K562 (cell line): Measurements from ENCODE around the gene GDF9. TPM values are rescaled to one million over a fixed set of nuclear protein-coding genes. Genes with fewer than 3 reads are reported as not detected.

Source experiments
- ATAC-seq: fragments of 200-7000 bp; cut with Tn5 transposase; 3 replicates; pipeline ENCODE4 v1.9.1; 2020; ENCODE audit warnings: moderate library complexity
- BruUV-seq: library from RNA; stranded (reverse); fragments of 400-500 nt; replicated peaks from 2 replicates; lab custom pipeline; 2021; lab: Mats Ljungman, UMichigan
- CTCF ChIA-PET: fragments of 300-600 bp; formaldehyde crosslinking; extraction: SDS; loops from one replicate; lab custom pipeline; 2021; ENCODE audit warnings: low intra/inter-chr PET ratio; lab: Yijun Ruan, JAX
- POLR2A ChIA-PET: fragments of 300-600, 350-650 bp; sonication (Branson Sonifier 250); formaldehyde crosslinking; extraction: SDS; loops from one replicate; lab custom pipeline; 2021; ENCODE audit warnings: antibody characterized with exemption, inconsistent platforms; lab: Yijun Ruan, JAX
- DNase-seq, 4 experiments: peaks; one replicate each; pipeline versions ENCODE4 v3.0.0 to v3.0.0-alpha.2; 2011 to 2018; ENCODE audit warnings: low spot score in 3 of 4, mixed read lengths in 3 of 4; ENCODE audit errors: extremely low read depth in 1 of 4
- FAIRE-seq: peaks from 2 replicates; lab custom pipeline; 2011; peaks lifted over from hg19 to GRCh38; lab: Jason Lieb, UNC
- H2AFZ ChIP-seq: 2 replicates; pipeline ENCODE4 v1.6.0; 2011; ENCODE audit warnings: low read depth, low read length, control low read depth, inconsistent platforms
- H3K27ac ChIP-seq: fragments of 200-600 bp; 3 replicates; pipeline ENCODE4 v1.8.0; 2011; ENCODE audit warnings: low read depth, mild to moderate bottlenecking, control low read depth, inconsistent platforms, low read length, moderate library complexity, mixed read lengths; ENCODE audit errors: extremely low read depth
- H3K27me3 ChIP-seq, 2 experiments: fragments of 300-600 bp in 1 of 2; 2 replicates in 1 of 2; 3 replicates in 1 of 2; pipeline versions ENCODE4 v1.6.0 to v1.8.0; 2011; ENCODE audit warnings: inconsistent platforms in 2 of 2, low read length in 2 of 2, mild to moderate bottlenecking in 1 of 2, mixed read lengths in 1 of 2, moderate library complexity in 1 of 2; ENCODE audit not compliant: control insufficient read depth in 2 of 2, insufficient read depth in 2 of 2
- H3K36me3 ChIP-seq: fragments of 300-600 bp; 3 replicates; pipeline ENCODE4 v1.8.0; 2011; ENCODE audit warnings: mild to moderate bottlenecking, low read length, inconsistent platforms; ENCODE audit not compliant: control insufficient read depth, insufficient read depth
- H3K4me1 ChIP-seq, 2 experiments: fragments of 200-600 bp in 1 of 2; replicated peaks in 1 of 2; 2 replicates in 1 of 2; 3 replicates in 1 of 2; pipeline versions ENCODE4 v1.5.1 to v1.8.0; 2011; ENCODE audit warnings: inconsistent platforms in 2 of 2, low read length in 2 of 2, mild to moderate bottlenecking in 1 of 2, mixed read lengths in 1 of 2, moderate library complexity in 1 of 2; ENCODE audit not compliant: control insufficient read depth in 2 of 2, insufficient read depth in 2 of 2
- H3K4me2 ChIP-seq: 2 replicates; pipeline ENCODE4 v1.6.1; 2011; ENCODE audit warnings: low read length, control low read depth, inconsistent platforms, mixed read lengths; ENCODE audit not compliant: insufficient read depth
- H3K4me3 ChIP-seq: fragments of 200-600 bp; sonication (generic), shearing (Covaris generic); 2 replicates; pipeline ENCODE4 v1.5.1; 2016; ENCODE audit warnings: control low read depth, inconsistent platforms
- H3K79me2 ChIP-seq: fragments of 200-600 bp; 3 replicates; pipeline ENCODE4 v1.8.0; 2011; ENCODE audit warnings: low read length, inconsistent platforms; ENCODE audit not compliant: control insufficient read depth, insufficient read depth
- H3K9ac ChIP-seq, 2 experiments: 2 replicates each; pipeline versions ENCODE4 v1.6.0 to v1.6.1; 2011; ENCODE audit warnings: low read depth in 2 of 2, low read length in 2 of 2, control low read depth in 1 of 2, inconsistent platforms in 1 of 2, mild to moderate bottlenecking in 1 of 2, mixed read lengths in 1 of 2; ENCODE audit not compliant: insufficient read depth in 1 of 2
- H3K9me1 ChIP-seq: one replicate; pipeline ENCODE4 v1.6.0; 2011; ENCODE audit warnings: inconsistent platforms, mild to moderate bottlenecking, low read length, moderate library complexity; ENCODE audit not compliant: control insufficient read depth, insufficient read depth
- H3K9me3 ChIP-seq: replicated peaks from 2 replicates; pipeline ENCODE4 v1.5.1; 2011; ENCODE audit warnings: low read depth, low read length, inconsistent platforms; ENCODE audit not compliant: control insufficient read depth, insufficient read depth
- H4K20me1 ChIP-seq: replicated peaks from 2 replicates; pipeline ENCODE4 v1.6.1; 2011; ENCODE audit warnings: low read length, inconsistent platforms, mixed read lengths; ENCODE audit not compliant: control insufficient read depth, insufficient read depth
- KDM5B ChIP-seq: fragments of 200-600 bp; sonication (generic); IDR thresholded peaks from 2 replicates; pipeline ENCODE4 v1.6.1; 2012; ENCODE audit warnings: low read depth, mild to moderate bottlenecking, moderate library complexity, low read length, control low read depth, inconsistent platforms; ENCODE audit not compliant: insufficient replicate concordance
- NFIX ChIP-seq: fragments of 250-450 bp; sonication (Bioruptor Pico); IDR thresholded peaks from 2 replicates; pipeline ENCODE4 v1.4.0; 2020; ENCODE audit warnings: low read depth, mild to moderate bottlenecking, moderate library complexity
- POU5F1 ChIP-seq: fragments of 150-350 bp; IDR thresholded peaks from 2 replicates; pipeline ENCODE4 v1.6.1; 2014; ENCODE audit warnings: borderline replicate concordance, low read length, low read depth, mild to moderate bottlenecking; ENCODE audit not compliant: partially characterized antibody
- RBFOX2 ChIP-seq: fragments of 200-400 bp; formaldehyde crosslinking; IDR thresholded peaks from 2 replicates; pipeline ENCODE4 v1.6.1; 2017; ENCODE audit warnings: low read depth, mild to moderate bottlenecking, low read length, moderate library complexity
- SAFB2 ChIP-seq: fragments of 200-400 bp; formaldehyde crosslinking; IDR thresholded peaks from 2 replicates; pipeline ENCODE4 v1.6.1; 2018; ENCODE audit warnings: borderline replicate concordance, low read length, low read depth, moderate library complexity; ENCODE audit not compliant: severe bottlenecking
- ZBTB33 ChIP-seq: sonication (generic); formaldehyde crosslinking; IDR thresholded peaks from 2 replicates; pipeline ENCODE4 v1.8.1; 2023; ENCODE audit warnings: mild to moderate bottlenecking, missing genetic modification reagents
- ZNF592 ChIP-seq: fragments of 450-650 bp; IDR thresholded peaks from 2 replicates; pipeline ENCODE4 v1.6.1; 2017; ENCODE audit warnings: antibody characterized with exemption, mild to moderate bottlenecking
- WGBS: fragments of 100-300 bp; shearing (Covaris generic); methylation state at CpG from one replicate; pipeline ENCODE4 v1.1.6; 2016; ENCODE audit warnings: low coverage, mixed read lengths; ENCODE audit not compliant: insufficient coverage; ENCODE audit errors: missing lambda C conversion rate; 5-methylcytosine and 5-hydroxymethylcytosine counted together
- in situ Hi-C: fragments of 300-500 bp; cut with MboI; formaldehyde crosslinking; loops from 4 replicates; pipeline ENCODE4 v1.15.0; 2018; ENCODE audit warnings: inconsistent platforms, mixed read lengths
- intact Hi-C: fragments of 100-400 bp; cut with micrococcal nuclease; formaldehyde crosslinking; loops from 2 replicates; pipeline ENCODE4 v1.14.2; 2022
- polyA plus RNA-seq, 8 experiments: library from polyadenylated mRNA; depleted of rRNA in 4 of 8; stranded (reverse) in 5 of 8; unstranded in 3 of 8; fragments of >200 nt; fragmentation: Nextera tagmentation in 2 of 8; fragmentation: Illumina TruSeq in 1 of 8; extraction: Ambion mirVana in 2 of 8; extraction: Trizol in 1 of 8; gene quantifications; 2 replicates each; pipeline versions ENCODE4 v1.2.1 to v1.2.3, GENCODE V29; 2011 to 2014; ENCODE audit warnings: inconsistent platforms in 1 of 8, missing spikeins in 1 of 8
- total RNA-seq, 7 experiments: library from RNA; depleted of rRNA in 6 of 7; stranded (reverse); fragments of >200 nt in 6 of 7; fragmentation: Illumina TruSeq in 2 of 7; extraction: Trizol in 2 of 7; gene quantifications; 2 replicates each; pipeline versions ENCODE4 v1.2.1 to v1.2.3, GENCODE V29; 2011 to 2021; ENCODE audit warnings: low replicate concordance in 1 of 7

GDF9 gene
- total and polyA plus RNA-seq, 9 of the 15 experiments (the other 6 are each of a cell fraction or from before 2014, with no cell fraction given), result 0.10 to 0.70 (median 0.20) TPM; not detected in 1

DNA sequence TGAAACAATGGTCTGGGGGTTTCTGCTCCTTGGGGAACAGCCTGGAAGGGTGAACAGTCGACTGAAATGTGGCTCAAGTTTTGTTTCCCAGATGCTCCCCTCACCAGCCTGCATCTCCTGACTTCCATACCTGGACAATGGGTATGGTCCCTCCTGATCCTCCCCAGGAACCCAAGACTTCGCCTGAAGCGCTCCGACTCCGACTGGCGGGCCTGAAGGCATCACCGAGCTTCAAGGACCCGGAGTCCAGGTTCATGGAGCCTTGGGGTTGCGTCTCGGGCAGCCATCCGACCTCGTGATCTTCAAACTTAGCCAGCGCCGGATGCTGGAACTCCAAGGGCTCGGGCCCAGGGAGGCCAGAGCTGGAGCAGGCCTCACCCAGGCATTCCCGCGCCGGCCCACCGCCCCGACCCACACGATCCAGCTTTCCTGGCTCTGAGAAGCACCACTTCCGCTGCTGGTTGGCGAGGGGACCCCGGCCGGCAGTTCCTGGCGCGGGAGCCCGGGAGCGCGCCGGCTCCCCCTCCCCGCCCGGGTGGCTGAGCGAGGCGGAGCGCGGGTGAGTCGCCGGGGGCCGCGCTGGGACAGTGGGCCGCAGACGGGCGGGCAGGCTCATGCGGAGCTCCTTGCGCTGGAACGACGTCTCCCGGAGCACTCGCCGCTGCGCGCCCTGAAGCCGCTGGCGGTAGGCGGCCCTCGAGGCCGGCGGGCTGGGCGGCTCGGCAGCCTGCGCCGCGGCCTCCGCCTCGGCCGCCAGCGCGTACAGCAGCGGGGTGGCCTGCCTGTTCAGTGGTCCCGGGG is 41.0 kb downstream of the GDF9 start:
- ChIA-PET CTCF (no interaction called here), POLR2A (interaction anchor here (0.7 to 1.3 kb wide), 4 partner anchors 32 to 1185 kb away, joined by 3 read pairs; no protein-coding TSS in a partner anchor)
- no peak for DNase-seq
- Histone ChIP-seq H3K4me1 (peaks cover 12 to 29% of the 10 kb centered on the region in 2 experiments; a peak in 4 of 5 replicates), H2AFZ (no peak overlapping the region), H3K27ac (no peak overlapping the region), H3K27me3 (no peaks in the 10 kb centered on the region), H3K9ac (no peak overlapping the region; a peak in 1 of 4 replicates), H3K9me1 (no peaks in the 10 kb centered on the region), H3K4me2 (no peak overlapping the region)
- no peak for FAIRE-seq
- 96% methylated on average over 19 of the region's 71 CpGs for WGBS
- TF ChIP-seq ZBTB33 (CRISPR knock-in tag) (peak; percentile 23; the same call in 1 of the 2 replicates), RBFOX2 (peak; percentile 30), ZNF592 (no peak), KDM5B (no peak), POU5F1 (no peak), SAFB2 (no peak), NFIX (no peak)
- TF ChIP-seq, all 486 proteins: peak for 2
- Histone ChIP-seq H3K4me3 (no peak overlapping the region), H3K36me3 (peaks cover 51% of the 10 kb centered on the region; the same call in 2 of the 3 replicates), H3K79me2 (peaks cover 21% of the 10 kb centered on the region), H3K9me3 (no peaks in the 10 kb centered on the region), H4K20me1 (no peaks in the 10 kb centered on the region)
- in situ Hi-C loops (loop anchor here (5.0 kb wide), 1 partner anchor 68 kb away; no protein-coding TSS in a partner anchor), intact Hi-C loops (no loop called here)
- no peak for ATAC-seq
- no TSS peak for BruUV-seq
